Testis (tissue), 2 donors: ENCODE measurements around the gene PRPS2.

Experiments used
- POLR2A ChIP-seq: fragments of 450-650 bp; IDR thresholded peaks from one replicate; pipeline ENCODE4 v1.6.1; 2017; ENCODE audit warnings: antibody characterized with exemption, mild to moderate bottlenecking, moderate library complexity
- TF ChIP-seq, protein P1 (sequence below), 3 experiments: fragments of 450-650 bp in 2 of 3; fragments of 200-600 bp in 1 of 3; sonication (generic) in 1 of 3; IDR thresholded peaks; one replicate each; pipeline ENCODE4 v1.5.1; 2016 to 2019; ENCODE audit warnings: antibody characterized with exemption in 3 of 3, mild to moderate bottlenecking in 2 of 3, moderate library complexity in 1 of 3

DNA sequence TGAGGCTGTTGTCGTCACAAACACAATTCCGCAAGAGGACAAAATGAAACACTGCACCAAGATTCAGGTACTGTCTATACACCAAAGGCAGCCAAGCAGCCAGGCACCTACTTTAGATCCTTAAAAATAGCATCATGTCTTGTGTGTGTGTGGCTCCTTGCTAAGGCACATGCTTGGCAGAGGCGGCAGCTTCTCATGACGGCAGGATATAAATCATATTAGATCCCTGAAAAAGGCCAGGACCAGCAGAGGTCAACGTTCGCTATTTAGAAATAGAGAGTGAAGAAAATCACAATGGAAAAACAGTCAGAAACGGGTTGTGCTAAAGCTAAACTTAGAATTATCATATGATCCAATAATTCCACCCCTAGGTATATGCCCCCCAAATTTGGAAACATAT, 29.5 kb downstream of the PRPS2 start:
- TF ChIP-seq, protein P1, sequence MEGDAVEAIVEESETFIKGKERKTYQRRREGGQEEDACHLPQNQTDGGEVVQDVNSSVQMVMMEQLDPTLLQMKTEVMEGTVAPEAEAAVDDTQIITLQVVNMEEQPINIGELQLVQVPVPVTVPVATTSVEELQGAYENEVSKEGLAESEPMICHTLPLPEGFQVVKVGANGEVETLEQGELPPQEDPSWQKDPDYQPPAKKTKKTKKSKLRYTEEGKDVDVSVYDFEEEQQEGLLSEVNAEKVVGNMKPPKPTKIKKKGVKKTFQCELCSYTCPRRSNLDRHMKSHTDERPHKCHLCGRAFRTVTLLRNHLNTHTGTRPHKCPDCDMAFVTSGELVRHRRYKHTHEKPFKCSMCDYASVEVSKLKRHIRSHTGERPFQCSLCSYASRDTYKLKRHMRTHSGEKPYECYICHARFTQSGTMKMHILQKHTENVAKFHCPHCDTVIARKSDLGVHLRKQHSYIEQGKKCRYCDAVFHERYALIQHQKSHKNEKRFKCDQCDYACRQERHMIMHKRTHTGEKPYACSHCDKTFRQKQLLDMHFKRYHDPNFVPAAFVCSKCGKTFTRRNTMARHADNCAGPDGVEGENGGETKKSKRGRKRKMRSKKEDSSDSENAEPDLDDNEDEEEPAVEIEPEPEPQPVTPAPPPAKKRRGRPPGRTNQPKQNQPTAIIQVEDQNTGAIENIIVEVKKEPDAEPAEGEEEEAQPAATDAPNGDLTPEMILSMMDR (IDR thresholded peaks at IDR 0.05) = no peak
- no peak for TF ChIP-seq POLR2A
